GDM1 (cell line): ENCODE measurements around the gene OR2L5.

ENCODE experiments used
- DNase-seq: peaks from one replicate; lab custom pipeline; 2025; lab: John Stamatoyannopoulos, UW

The OR2L5 gene

GRCh38 chr1:248013229-248013710 is at the start of gene OR2L5:
OR2L5 (plus strand) TSS chr1:248013660; CDS start chr1:248021948, 8,288 bp downstream.
- DNase-seq, result no peak

GRCh38 chr1:247964933-247965332 is 48.5 kb upstream of the OR2L5 start, which contains the start of gene OR2AK2:
OR2AK2 (plus strand) TSS chr1:247965233; CDS start chr1:247965377, 144 bp downstream.
- no peak for DNase-seq

GRCh38 chr1:247966532-247967204 is 46.8 kb upstream of the OR2L5 start:
- no peak for DNase-seq

- DNase-seq, result no peak
These were observed 20.5 kb upstream of the OR2L5 start for GRCh38 chr1:247992986-247993385.

GRCh38 chr1:247998811-247999210 is 14.6 kb upstream of the OR2L5 start:
- no peak for DNase-seq

- DNase-seq, result no peak
These were observed 13.3 kb upstream of the OR2L5 start for GRCh38 chr1:248000169-248000568.

- DNase-seq, result no peak
These were observed 5.7 kb upstream of the OR2L5 start for GRCh38 chr1:248007778-248008177.

- no peak for DNase-seq
These were observed 3.8 kb upstream of the OR2L5 start for GRCh38 chr1:248009681-248010080.

GRCh38 chr1:248015803-248016202 is 2.3 kb downstream of the OR2L5 start:
- DNase-seq, result no peak

GRCh38 chr1:248029770-248030169 is 16.3 kb downstream of the OR2L5 start, which contains the start of gene OR2L2:
OR2L2 (plus strand) TSS chr1:248030070; CDS start chr1:248038268, 8,198 bp downstream.
- no peak for DNase-seq

- DNase-seq, result no peak
These were observed 31.7 kb downstream of the OR2L5 start for GRCh38 chr1:248045209-248045608.

GRCh38 chr1:248046536-248046935 is 33.1 kb downstream of the OR2L5 start, which contains the start of gene OR2L3:
OR2L3 (plus strand) TSS chr1:248046836; CDS start chr1:248060682, 13,846 bp downstream.
- DNase-seq, result no peak

GRCh38 chr1:248047008-248047407 is 33.5 kb downstream of the OR2L5 start:
- DNase-seq, result no peak

GRCh38 chr1:248054671-248055070 is 41.2 kb downstream of the OR2L5 start:
- DNase-seq, result no peak

- no peak for DNase-seq
These were observed 41.8 kb downstream of the OR2L5 start for GRCh38 chr1:248055261-248055660.

- no peak for DNase-seq
These were observed 51.6 kb downstream of the OR2L5 start for GRCh38 chr1:248065071-248065470.

- no peak for DNase-seq
These were observed 52.1 kb downstream of the OR2L5 start for GRCh38 chr1:248065604-248066003.
